HG03175 (cell line): ENCODE results near the gene EPHA4.

Experiments
- ATAC-seq: cut with Tn5 transposase; IDR thresholded peaks from one replicate; pipeline ENCODE4 v1.9.1; 2021; ENCODE audit warnings: mild to moderate bottlenecking, moderate library complexity; ENCODE audit not compliant: unreplicated experiment

EPHA4 gene

DNA sequence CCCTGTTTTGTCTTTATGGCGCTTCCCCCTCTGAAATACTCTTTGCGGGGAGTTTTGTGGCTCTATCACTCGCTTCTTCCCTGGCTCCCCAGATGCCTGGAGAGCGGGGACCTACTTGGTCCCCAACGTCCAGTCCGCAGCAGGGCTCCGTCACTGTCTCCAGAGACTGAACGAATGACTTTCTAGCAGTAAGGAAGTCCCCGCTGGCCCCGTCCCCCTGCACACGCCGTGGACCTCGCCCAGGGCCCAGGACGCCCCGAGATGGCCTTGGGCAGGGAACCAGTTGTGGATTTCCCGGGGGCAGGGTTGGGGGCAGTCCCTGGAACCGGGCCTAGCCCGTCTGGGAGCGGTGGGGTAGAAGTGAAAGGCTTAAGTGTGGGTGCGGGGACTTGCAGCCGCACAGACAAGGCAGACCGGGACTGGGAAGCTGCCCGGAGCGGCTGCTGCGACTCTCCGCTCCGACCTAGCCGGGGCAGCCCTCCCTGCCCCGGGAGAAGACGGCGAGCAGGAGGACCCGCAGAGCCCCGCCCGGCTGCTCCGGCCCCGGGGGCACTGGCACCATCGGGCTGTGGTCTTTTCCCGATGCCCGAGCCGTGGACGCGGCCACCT, 821 bp upstream of the EPHA4 start:
- ATAC-seq: peak; percentile 23

DNA sequence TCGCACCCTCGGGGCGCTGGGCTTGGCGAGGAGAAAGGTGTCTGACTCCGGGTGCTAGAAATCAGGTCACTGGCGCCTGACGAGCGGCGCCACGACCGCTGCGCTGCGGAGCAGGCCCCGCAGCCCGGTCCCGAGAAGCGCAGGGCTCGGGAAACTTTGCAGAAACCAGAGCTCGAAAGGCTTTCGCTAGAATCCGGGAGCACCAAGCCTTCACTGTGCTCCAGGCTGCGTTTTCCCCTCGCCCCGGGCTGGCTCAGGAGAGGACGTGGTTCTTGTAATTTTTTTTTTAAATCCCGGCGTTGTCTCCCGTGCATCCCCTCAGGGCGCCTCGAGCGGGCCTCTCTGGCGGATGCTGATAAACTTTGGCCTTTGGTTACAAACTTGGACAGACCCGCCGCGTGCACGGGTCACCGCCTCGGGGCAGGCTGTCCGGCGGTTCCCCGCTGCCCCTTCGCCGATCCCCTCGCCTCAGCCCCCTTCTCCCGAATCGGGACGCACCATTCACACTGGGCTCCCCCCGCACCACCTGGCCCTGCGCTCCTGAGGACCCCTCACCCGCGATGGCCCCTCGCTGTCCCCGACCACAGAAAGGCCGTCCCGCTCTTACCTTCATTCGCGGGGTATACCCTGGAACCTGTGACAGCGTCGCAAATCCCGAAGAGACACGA, 419 bp downstream of the EPHA4 start:
- ATAC-seq: peak; percentile 6

- ATAC-seq: no peak
Observed at GRCh38 chr2:221571025-221571550, 1.0 kb downstream of the EPHA4 start.

GRCh38 chr2:221570321-221570935, 1.7 kb downstream of the EPHA4 start:
- ATAC-seq: no peak

GRCh38 chr2:221569871-221570270, 2.2 kb downstream of the EPHA4 start:
- no peak for ATAC-seq

- no peak for ATAC-seq
Observed at GRCh38 chr2:221569425-221569845, 2.7 kb downstream of the EPHA4 start.

GRCh38 chr2:221568299-221568698, 3.8 kb downstream of the EPHA4 start:
- no peak for ATAC-seq

GRCh38 chr2:221567809-221568208, 4.3 kb downstream of the EPHA4 start:
- ATAC-seq: no peak

- ATAC-seq: no peak
Observed at GRCh38 chr2:221567231-221567760, 4.8 kb downstream of the EPHA4 start.

DNA sequence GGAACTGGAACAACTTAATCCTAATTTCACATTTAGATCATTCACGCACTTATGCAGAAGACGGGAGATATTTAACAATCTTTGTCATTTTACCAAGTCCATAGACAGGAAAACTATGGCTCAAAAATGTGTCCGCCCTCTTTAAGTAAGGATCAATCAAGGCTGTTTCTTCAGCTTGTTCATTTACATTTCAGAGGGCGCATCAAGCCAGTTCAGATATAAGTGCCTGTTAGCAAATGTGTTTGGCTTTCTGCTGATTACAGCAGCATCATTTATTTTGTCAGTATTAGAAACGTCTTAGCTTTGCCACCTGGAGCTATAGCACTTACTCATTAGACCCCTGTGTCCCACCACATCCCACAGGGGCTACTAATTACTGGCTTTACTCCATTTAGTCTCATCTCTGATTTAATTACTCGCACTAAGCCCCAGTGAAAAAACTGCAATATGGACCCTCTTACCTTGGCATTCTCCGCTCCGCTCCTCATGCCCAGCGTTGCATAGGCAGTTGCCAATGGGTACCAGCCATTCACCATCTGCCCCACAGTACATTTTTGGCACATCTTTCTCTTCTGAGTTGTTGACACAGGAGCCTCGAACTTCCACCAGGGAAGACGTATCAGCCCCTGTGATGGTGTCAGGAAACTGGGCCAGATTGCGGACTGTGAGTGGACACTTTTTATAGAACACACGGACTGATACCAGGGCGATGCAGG, 8.7 kb downstream of the EPHA4 start:
- no peak for ATAC-seq

DNA sequence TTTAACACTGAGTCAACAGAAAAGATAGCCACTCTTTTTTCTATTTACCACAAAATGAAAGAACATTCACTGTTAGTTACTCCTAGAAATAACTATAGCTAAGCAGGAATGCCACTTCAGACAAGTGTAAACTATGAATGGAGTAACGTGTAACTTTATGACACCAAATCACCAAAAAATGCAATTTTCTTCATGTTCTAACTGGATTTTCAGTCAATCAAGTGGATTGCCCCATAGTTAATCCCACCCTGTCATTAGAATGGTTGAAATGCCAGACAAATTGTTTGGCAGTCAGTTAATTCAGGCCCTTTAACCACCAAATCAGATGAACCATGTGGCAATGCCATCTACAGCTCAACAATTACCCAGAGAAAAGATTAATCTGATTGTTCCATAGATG, 9.9 kb downstream of the EPHA4 start:
- ATAC-seq: no peak

- no peak for ATAC-seq
Observed at GRCh38 chr2:221561770-221562169, 10.3 kb downstream of the EPHA4 start.

GRCh38 chr2:221559991-221560390, 12.1 kb downstream of the EPHA4 start:
- no peak for ATAC-seq

GRCh38 chr2:221558107-221558506, 14.0 kb downstream of the EPHA4 start:
- no peak for ATAC-seq

DNA sequence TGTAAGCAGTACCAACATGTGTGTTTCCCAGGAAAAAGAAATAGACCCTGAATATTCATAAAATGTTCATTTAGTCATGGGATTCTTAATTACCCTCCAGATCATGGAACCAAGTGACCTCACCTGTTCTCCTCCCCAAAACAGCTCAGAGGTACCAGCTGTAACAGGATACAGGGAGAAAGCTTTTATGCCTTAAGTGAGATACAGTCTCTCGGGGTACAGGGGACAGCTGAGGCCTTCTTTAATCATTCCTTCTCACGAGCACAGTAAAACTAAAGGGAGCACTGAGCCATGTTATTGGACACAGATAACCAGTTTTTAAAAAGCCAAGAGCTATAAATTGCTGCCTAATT, 16.6 kb downstream of the EPHA4 start:
- peak; percentile 30 for ATAC-seq

GRCh38 chr2:221554769-221555493, 17.2 kb downstream of the EPHA4 start:
- peak; percentile 96 for ATAC-seq

DNA sequence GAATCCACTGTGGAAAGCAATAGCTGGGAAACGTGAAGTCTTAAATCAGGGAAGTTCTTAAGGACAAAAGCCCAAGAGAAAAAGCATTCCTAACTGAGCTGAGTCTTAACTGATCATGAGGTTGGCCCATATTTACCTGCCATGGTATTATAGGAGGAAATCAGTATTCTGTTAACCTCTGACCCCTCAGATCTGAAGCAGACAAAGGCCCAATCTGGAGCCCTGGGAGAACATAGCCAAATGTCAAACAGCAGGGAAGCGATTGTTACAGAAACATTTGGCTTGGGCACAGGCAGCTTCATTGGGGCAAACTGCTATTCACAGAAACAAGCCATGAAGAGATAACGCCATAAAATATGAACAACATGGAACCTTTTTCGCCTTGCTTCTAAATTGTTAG, 18.8 kb downstream of the EPHA4 start:
- no peak for ATAC-seq

GRCh38 chr2:221552291-221552690, 19.8 kb downstream of the EPHA4 start:
- ATAC-seq: no peak

GRCh38 chr2:221551864-221552263, 20.2 kb downstream of the EPHA4 start:
- ATAC-seq: peak; percentile 38

GRCh38 chr2:221549143-221549542, 23.0 kb downstream of the EPHA4 start:
- peak; percentile 83 for ATAC-seq
